M059J (cell line): ENCODE data around the gene MCM3AP. TPM values are rescaled to one million over a fixed set of nuclear protein-coding genes. Genes with fewer than 3 reads are reported as not detected.
"Not testable (repeated sequence)": the region's sequence is repeated elsewhere in the genome, so short reads cannot be mapped to it uniquely, and the experiment has no call there.

Experiments
- DNase-seq: peaks from one replicate; pipeline ENCODE4 v3.0.0-alpha.2; 2012; ENCODE audit warnings: low read depth
- total RNA-seq: library from RNA; depleted of rRNA; stranded (reverse); fragments of >200 nt; shearing (Covaris generic); gene quantifications from 2 replicates; pipeline ENCODE4 v1.2.3, GENCODE V29; 2014

MCM3AP gene
- total RNA-seq, 1 experiment from 2014 or later = 54.6 TPM

GRCh38 chr21:46311568-46311967 lies 26.2 kb upstream of the MCM3AP start:
- no peak for DNase-seq

DNA sequence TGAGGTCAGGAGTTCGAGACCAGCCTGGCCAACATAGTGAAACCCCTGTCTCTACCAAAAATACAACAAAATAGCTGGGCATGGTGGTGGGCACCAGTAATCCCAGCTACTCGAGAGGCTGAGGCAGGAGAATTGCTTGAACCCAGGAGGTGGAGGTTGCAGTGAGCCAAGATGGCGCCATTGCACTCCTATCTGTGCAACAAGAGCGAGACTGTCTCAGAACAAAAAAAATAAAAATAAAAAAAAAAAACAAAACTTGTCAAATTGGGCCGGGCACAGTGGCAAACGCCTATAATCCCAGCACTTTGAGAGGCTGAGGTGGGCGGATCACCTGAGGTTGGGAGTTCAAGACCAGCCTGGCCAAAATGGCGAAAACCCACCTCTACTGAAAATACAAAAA lies 24.8 kb upstream of the MCM3AP start:
- not testable (repeated sequence) for DNase-seq

DNA sequence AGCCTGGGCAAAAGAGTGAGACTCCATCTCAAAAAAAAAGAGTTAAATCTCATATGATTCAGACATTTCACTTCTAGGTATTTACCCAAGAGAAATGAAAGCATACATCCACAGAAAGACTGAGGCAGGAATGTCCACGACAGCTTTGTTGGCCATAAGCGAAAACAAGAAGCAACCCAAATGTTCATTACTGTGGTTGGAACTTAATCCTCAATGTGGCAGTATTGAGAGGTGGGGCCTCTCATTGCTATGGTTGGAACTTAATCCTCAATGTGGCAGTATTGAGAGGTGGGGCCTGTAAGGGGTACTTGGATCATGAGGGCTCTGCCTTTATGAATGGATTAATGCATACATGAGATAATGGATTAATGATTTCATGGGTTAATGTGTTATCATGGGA lies 23.0 kb upstream of the MCM3AP start:
- DNase-seq = no peak

DNA sequence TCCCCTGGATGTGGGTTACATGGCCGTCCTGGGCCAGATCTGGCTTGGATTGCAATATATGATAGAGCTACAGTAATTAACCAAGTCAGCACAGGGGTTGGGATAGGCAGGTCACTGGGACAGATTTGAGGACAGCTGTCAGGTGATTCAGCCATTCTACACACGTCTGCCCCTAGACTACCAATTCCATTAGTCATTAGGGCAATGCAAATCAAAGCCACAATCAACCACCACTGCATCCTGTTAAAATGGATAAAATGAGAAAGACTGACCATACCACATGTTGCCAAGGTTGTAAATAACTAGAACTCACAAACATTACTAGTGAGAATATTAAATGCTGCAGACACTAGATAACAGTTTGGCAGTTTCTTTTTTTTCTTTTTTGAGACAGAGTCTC lies 22.2 kb upstream of the MCM3AP start:
- DNase-seq = peak; percentile 97

DNA sequence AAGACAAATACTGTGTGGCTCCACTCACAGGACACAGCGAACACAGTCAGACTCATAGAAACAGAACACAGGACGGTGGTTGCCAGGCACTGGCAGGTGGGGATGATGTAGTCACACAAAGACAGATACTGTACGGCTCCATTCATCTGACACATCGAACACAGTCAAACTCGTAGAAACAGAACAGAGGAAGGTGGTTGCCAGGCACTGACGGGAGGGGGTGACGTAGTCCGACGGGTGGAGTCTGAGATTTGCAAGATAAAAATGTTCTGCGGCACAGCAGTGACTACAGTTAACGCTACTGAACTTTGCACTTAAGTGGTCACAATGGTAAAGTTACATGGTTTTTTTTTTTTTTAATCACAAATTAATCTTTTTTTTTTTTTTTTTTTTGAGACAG lies 19.5 kb upstream of the MCM3AP start:
- no peak for DNase-seq

DNA sequence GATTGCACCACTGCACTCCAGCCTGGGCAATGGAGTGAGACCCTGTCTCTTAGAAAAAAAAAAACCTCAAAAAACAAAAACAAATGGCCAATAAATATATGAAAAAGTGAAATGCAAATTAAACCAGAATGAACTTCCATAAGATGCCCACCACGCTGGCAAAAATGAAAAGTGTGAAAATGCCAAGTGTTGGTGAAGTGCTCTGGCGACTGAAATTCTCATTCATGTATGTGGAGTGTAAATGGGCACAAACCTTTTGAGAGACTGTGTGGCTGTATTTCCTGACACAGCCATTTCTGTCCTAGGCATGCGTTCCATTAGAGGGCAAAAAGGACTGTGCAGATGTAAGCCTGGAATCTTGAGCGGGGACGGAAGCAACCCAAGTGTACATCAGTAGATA lies 19.0 kb upstream of the MCM3AP start:
- DNase-seq = no peak

DNA sequence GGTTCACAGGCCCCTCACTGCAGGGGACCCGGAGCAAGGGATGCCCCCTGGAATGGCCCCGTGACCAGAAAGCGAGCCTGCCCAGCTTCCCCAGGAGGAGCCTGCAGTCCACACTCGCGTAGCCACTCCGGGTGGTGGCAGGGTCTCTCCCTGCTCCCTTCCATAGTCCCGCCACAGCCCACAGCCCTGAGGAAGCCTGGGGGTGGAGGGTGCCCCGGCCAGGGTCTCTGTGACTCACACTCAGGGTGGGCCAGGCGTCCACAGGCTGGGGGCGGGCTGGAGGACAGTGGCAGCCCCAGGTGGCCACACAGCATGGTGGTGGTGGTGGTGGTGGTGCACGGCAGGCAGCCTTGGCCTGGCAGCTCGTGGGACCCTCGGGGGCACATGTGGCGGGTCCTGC lies 16.3 kb upstream of the MCM3AP start:
- no peak for DNase-seq

DNA sequence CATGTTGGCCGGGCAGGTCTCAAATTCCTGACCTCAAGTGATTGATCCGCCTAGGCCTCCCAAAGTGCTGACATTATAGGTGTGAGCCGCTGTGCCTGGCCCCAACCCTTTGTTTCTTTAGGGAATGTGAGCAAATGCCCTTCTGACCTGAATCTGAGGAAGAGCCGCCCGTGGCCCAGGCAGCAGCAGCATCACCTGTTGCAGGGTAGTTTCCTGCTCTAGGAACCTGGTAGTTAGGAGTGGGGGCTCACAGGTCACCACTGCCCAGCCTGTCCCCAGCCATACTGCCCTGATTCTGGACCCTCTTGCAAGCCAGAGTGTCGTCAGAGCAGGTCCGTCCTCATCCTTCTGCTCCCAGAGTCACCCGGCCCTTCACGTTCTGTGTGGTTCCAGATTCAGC lies 13.8 kb upstream of the MCM3AP start:
- no peak for DNase-seq

- no peak for DNase-seq
Observed at GRCh38 chr21:46297338-46298271, 12.2 kb upstream of the MCM3AP start.

DNA sequence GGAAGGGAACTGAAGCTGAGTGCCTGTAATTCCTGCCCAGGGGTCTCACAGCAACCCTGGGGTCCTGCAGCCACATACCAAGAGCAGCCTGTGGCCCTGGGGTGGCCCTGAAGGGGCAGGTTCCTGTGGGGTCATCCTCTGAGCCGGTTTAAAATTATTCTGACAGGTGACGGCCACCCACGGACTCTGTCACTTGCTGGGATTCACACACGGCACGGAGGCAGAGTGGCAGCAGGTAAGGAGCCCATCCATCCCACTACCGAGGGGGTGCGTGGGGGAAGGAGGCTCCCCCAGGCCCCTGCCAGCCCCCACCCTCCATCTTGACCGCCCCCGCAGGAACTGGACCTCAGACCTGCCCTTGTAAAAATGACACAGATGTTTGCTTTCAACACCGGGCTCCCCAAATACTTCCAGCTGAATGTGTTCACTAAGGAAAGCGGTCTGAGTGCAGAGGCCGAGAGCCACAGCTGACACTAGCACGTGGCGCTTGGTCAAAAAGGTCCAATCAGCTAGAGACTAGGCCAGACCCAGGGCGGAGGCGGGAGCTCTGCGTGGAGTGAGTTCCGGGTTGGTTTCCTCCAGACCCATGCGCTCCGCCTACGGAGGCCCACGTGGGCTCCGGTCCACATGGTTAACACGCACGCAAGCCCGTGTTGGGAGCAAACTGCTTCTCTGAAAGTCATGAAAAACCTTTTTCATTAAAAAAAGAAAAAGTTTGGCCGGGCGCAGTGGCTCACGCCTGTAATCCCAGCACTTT lies 10.8 kb upstream of the MCM3AP start:
- no peak for DNase-seq

GRCh38 chr21:46295177-46295770 lies 9.9 kb upstream of the MCM3AP start:
- peak; percentile 69 for DNase-seq

- peak; percentile 78 for DNase-seq
Observed at GRCh38 chr21:46294647-46295176, 9.3 kb upstream of the MCM3AP start.

DNA sequence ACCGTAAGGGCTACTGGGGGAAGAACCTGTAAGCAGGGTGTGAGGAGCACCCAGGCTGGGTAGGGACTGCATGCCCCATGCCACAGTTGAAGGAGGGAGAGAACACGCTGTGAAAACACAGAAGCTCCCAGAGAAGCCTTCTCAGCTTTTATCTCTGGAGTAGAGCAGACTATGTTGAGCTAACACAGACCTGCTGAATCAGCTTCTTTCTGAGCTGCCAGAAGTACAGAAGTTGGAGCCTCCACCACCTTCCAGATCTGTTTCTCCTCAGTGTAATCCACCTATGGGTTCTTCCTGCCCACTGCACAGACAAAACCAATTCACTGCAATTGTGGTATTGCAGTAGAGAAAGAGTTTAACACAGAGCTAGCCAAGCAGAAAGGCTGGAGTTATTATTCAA lies 6.2 kb upstream of the MCM3AP start:
- DNase-seq = no peak

GRCh38 chr21:46289655-46290179 lies 4.3 kb upstream of the MCM3AP start:
- no peak for DNase-seq

GRCh38 chr21:46287541-46287940 lies 2.1 kb upstream of the MCM3AP start:
- DNase-seq = no peak

GRCh38 chr21:46286648-46287002 lies 1.2 kb upstream of the MCM3AP start:
- DNase-seq = no peak

GRCh38 chr21:46285761-46286647 lies 593 bp upstream of the MCM3AP start, which contains the start of gene YBEY:
Gene YBEY, plus strand, starts transcription at chr21:46286342. Its CDS starts 572 bp downstream, at chr21:46286914.
- peak; percentile 93 for DNase-seq

GRCh38 chr21:46284733-46285132 lies 678 bp downstream of the MCM3AP start:
- no peak for DNase-seq

DNA sequence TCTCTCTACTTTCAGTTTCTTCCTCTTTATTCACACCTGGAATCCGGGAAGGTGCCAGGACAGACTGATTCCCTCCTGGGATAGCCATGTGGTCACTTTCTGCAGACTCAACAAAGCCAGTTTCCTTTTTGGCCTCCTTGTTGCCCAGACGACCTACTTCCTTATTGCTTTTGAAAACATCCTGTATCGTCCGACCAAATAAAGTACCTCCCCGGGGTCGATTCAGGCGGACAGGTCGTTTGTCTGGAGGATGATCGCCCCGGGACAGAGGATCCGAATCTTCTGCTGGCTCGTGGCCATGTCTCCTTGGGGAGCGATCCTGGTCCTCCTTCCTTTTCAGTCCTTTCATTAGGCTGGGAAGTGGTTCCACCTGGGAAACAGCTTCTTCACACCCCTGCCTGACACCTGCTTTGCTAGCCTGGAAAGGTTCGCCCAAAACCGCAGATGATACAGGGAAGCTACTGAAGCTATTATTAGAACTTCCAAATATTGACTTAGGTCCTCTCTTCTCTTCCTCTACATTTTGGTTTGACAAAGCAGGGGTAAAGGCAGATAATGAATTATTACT lies 1.2 kb downstream of the MCM3AP start:
- peak; percentile 29 for DNase-seq

DNA sequence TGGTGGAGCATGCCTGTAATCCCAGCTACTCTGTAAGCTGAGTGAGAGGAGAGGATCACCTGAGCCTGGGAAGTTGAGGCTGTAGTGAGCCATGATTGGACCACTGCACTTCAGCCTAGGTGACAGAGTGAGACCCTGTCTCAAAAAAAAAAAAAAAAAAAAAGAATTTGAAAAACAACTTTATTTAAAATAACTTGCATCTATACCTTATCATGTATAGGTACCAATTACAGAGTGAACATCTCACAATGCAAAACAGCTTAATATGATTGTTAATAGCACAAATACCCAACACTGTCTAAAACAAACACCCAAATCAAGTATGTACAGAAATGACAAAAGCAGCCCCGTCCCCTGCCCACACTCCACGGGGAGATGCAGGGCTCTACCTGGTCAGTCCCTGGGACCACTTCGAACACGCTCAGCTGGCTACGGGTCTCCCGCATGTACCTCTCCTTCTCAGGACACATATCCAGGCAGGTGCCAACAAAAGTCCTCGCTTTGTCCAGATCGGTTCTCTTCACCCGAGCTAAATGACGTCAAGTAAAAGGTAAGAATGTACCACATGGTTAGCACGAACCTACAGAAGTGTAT lies 10.5 kb downstream of the MCM3AP start:
- DNase-seq = no peak
